HepG2 (cell line): Measurements from ENCODE around the gene PEMT. TPM values are rescaled to one million over a fixed set of nuclear protein-coding genes. Genes with fewer than 3 reads are reported as not detected.
A peak's percentile ranks its signal among the peaks of the same experiment; 100 is the strongest.

Experiments used
- CENPX ChIP-seq: sonication (generic); formaldehyde crosslinking; IDR thresholded peaks from 2 replicates; pipeline ENCODE4 v1.9.0; 2021; ENCODE audit warnings: mild to moderate bottlenecking, missing genetic modification reagents, moderate library complexity
- GABPA ChIP-seq, 2 experiments: IDR thresholded peaks; 2 replicates each; pipeline ENCODE4 v1.6.1; 2011 to 2016; ENCODE audit warnings: low read depth in 2 of 2, low read length in 1 of 2, missing biosample characterization in 1 of 2, missing genetic modification characterization in 1 of 2
- HIC2 ChIP-seq: sonication (generic); formaldehyde crosslinking; IDR thresholded peaks from 2 replicates; pipeline ENCODE4 v1.9.0; 2022; ENCODE audit warnings: low read depth, missing genetic modification reagents
- HMGA1 ChIP-seq: sonication (generic); formaldehyde crosslinking; conservative IDR thresholded peaks from 2 replicates; pipeline ENCODE4 v1.4.0; 2020; ENCODE audit warnings: missing genetic modification reagents
- HOXD1 ChIP-seq: sonication (generic); formaldehyde crosslinking; IDR thresholded peaks from 2 replicates; pipeline ENCODE4 v1.5.0; 2020; ENCODE audit warnings: missing genetic modification reagents
- ISL2 ChIP-seq: sonication (generic); formaldehyde crosslinking; IDR thresholded peaks from 2 replicates; pipeline ENCODE4 v1.5.0; 2020; ENCODE audit warnings: missing genetic modification reagents
- NFKB2 ChIP-seq: sonication (generic); formaldehyde crosslinking; IDR thresholded peaks from 2 replicates; pipeline ENCODE4 v1.4.0; 2020; ENCODE audit warnings: missing genetic modification reagents, borderline replicate concordance
- POGZ ChIP-seq: sonication (generic); formaldehyde crosslinking; IDR thresholded peaks from 2 replicates; pipeline ENCODE4 v1.4.0; 2020; ENCODE audit warnings: mild to moderate bottlenecking, missing genetic modification reagents
- TBX3 ChIP-seq: fragments of 450-650 bp; IDR thresholded peaks from 2 replicates; pipeline ENCODE4 v1.6.1; 2017; ENCODE audit warnings: antibody characterized with exemption, mild to moderate bottlenecking, inconsistent platforms, borderline replicate concordance
- ZBTB20 ChIP-seq: sonication (generic); formaldehyde crosslinking; IDR thresholded peaks from 2 replicates; pipeline ENCODE4 v1.8.1; 2023; ENCODE audit warnings: missing genetic modification reagents, low read depth, mild to moderate bottlenecking, borderline replicate concordance
- ZNF687 ChIP-seq: sonication (generic); formaldehyde crosslinking; IDR thresholded peaks from 2 replicates; pipeline ENCODE4 v1.5.1; 2020; ENCODE audit warnings: mild to moderate bottlenecking, missing genetic modification reagents, moderate library complexity
- polyA plus RNA-seq, 8 experiments: library from polyadenylated mRNA; depleted of rRNA in 3 of 8; stranded (reverse) in 7 of 8; unstranded in 1 of 8; fragments of >200 nt; fragmentation: Illumina TruSeq in 4 of 8; extraction: Trizol in 4 of 8; gene quantifications; 2 replicates each; pipeline versions ENCODE4 v1.2.1 to v1.2.3, GENCODE V29; 2011 to 2016; ENCODE audit warnings: low read depth in 4 of 8, missing spikeins in 1 of 8, mixed read lengths in 1 of 8; ENCODE audit not compliant: insufficient read depth in 1 of 8
- total RNA-seq, 5 experiments: library from RNA; depleted of rRNA; stranded (reverse); fragments of >200 nt; fragmentation: Illumina TruSeq; extraction: Trizol; gene quantifications; 2 replicates each; pipeline ENCODE4 v1.2.3, GENCODE V29; 2016; ENCODE audit warnings: low read depth in 1 of 5
- TF ChIP-seq, protein P1 (sequence below): sonication (generic); formaldehyde crosslinking; IDR thresholded peaks from 2 replicates; pipeline ENCODE4 v1.8.1; 2023; ENCODE audit warnings: mild to moderate bottlenecking, missing genetic modification reagents
- TF ChIP-seq, protein P2 (sequence below): sonication (generic); formaldehyde crosslinking; IDR thresholded peaks from 2 replicates; pipeline ENCODE4 v1.4.0; 2020; ENCODE audit warnings: mild to moderate bottlenecking, low read depth, missing genetic modification reagents
- TF ChIP-seq, protein P3 (sequence below): sonication (generic); formaldehyde crosslinking; IDR thresholded peaks from 2 replicates; pipeline ENCODE4 v1.4.0; 2020; ENCODE audit warnings: mild to moderate bottlenecking, missing genetic modification reagents, borderline replicate concordance

PEMT gene
- total and polyA plus RNA-seq, 2 of the 13 experiments (the other 11 are each of a cell fraction or from before 2014, with no cell fraction given): 31.7 to 43.6 TPM

DNA sequence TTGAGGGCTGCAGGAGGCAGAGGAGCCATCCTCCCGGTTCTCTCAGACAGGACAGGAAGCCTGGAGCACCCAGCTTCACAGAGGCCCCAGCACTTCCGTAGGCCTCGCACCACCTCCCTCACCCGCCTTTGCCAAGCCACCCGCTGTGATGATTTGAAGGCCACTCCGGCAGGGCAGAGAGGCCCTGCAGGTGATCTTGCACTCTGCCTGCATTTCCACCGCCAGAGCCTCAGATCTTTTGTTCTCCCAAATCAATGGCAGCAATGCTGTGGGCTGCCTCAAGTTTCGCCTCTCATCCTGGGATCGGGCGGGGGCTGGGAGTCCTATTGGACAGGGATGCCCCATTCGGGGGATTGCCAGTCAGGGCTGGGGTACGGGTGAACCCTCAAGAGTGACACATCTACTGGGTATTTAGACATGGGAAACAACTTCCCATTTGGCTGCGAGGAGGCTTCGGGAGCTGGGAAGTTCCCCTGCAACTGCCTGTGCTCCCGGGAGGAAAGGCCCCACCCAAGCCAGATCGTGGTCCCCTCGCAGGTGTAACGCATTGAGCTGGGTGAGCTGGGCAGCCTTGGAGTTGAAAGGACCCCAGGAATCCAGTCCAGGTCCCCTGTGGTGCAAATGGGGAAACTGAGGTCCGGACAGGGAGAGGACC, 34.8 kb upstream of the PEMT start (continued):
- no peak for TF ChIP-seq CENPX
- peak; percentile 47 for TF ChIP-seq ZNF687 (CRISPR knock-in tag)
- no peak for TF ChIP-seq HOXD1
- no peak for TF ChIP-seq NFKB2 (CRISPR knock-in tag)
- no peak for TF ChIP-seq HIC2 (CRISPR knock-in tag)
- no peak for TF ChIP-seq ISL2 (CRISPR knock-in tag)
- no peak for TF ChIP-seq ZBTB20 (CRISPR knock-in tag)
- TF ChIP-seq, protein P1, sequence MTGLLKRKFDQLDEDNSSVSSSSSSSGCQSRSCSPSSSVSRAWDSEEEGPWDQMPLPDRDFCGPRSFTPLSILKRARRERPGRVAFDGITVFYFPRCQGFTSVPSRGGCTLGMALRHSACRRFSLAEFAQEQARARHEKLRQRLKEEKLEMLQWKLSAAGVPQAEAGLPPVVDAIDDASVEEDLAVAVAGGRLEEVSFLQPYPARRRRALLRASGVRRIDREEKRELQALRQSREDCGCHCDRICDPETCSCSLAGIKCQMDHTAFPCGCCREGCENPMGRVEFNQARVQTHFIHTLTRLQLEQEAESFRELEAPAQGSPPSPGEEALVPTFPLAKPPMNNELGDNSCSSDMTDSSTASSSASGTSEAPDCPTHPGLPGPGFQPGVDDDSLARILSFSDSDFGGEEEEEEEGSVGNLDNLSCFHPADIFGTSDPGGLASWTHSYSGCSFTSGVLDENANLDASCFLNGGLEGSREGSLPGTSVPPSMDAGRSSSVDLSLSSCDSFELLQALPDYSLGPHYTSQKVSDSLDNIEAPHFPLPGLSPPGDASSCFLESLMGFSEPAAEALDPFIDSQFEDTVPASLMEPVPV (CRISPR knock-in tag): no peak
- no peak for TF ChIP-seq TBX3
- peak; percentile 23; the same call in 1 of the 2 replicates for TF ChIP-seq GABPA (IDR thresholded peaks at IDR 0.05; ENCODE audit: low read depth, low read length)
- peak; percentile 69 for TF ChIP-seq GABPA (CRISPR knock-in tag; IDR thresholded peaks at IDR 0.05; ENCODE audit: low read depth)
- TF ChIP-seq, protein P2, sequence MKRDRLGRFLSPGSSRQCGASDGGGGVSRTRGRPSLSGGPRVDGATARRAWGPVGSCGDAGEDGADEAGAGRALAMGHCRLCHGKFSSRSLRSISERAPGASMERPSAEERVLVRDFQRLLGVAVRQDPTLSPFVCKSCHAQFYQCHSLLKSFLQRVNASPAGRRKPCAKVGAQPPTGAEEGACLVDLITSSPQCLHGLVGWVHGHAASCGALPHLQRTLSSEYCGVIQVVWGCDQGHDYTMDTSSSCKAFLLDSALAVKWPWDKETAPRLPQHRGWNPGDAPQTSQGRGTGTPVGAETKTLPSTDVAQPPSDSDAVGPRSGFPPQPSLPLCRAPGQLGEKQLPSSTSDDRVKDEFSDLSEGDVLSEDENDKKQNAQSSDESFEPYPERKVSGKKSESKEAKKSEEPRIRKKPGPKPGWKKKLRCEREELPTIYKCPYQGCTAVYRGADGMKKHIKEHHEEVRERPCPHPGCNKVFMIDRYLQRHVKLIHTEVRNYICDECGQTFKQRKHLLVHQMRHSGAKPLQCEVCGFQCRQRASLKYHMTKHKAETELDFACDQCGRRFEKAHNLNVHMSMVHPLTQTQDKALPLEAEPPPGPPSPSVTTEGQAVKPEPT (CRISPR knock-in tag): no peak
- TF ChIP-seq HMGA1: no peak
- TF ChIP-seq POGZ: no peak
- TF ChIP-seq, protein P3, sequence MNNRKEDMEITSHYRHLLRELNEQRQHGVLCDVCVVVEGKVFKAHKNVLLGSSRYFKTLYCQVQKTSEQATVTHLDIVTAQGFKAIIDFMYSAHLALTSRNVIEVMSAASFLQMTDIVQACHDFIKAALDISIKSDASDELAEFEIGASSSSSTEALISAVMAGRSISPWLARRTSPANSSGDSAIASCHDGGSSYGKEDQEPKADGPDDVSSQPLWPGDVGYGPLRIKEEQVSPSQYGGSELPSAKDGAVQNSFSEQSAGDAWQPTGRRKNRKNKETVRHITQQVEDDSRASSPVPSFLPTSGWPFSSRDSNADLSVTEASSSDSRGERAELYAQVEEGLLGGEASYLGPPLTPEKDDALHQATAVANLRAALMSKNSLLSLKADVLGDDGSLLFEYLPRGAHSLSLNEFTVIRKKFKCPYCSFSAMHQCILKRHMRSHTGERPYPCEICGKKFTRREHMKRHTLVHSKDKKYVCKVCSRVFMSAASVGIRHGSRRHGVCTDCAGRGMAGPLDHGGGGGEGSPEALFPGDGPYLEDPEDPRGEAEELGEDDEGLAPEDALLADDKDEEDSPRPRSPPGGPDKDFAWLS: no peak
